NCI-H226 (cell line): ENCODE results near the gene CDADC1.

ENCODE experiments used
- DNase-seq: peaks from one replicate; pipeline ENCODE4 v3.0.0-alpha.2; 2015

The CDADC1 gene

DNA sequence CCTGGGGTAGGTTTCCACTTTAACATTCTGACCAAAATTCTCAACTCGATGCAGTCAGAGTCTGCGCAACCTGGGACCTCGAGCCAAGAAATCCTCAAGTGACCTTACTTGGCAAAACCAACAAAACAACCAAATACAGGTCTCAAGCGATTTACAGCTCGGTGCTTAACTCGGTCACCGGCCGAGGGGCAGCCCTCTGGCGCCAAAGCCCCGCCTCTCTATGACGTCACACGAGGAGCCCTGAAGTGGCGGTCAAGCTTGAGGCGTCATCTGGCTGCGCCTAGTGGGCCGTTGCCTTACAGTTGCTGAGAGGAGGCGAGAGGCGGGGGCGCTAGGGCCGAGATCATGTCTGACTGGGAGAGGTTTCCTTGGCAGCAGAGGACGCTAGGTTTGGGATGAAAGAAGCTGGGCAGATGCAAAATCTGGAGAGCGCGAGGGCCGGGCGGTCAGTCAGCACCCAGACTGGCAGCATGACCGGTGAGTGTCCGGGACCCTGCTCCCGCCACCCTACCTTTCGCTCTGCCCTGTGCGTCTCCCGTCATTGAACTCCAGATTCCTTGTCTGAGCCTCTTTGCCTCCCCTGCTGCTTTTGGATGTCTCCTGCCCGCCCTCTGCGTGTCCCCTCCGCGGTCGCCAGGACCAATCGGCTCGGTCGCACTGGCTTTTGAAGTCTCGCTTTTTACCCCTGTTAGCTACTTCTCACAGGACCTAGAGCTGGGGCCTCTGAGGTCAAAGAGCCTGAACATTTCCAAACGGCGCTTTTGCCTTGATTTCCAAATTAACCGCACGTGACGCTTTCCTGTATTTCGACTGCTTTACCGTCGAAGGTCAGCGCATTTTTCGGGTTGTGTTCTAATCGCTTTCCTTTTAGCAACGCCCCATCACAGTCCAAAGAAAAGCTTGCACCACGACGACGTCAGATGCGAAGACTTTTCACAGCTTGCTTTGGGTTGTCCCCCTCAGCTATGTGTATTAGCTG lies at the start of gene CDADC1:
Gene CDADC1, plus strand, starts transcription at position 283 of the 979 bp plus-strand sequence. Its CDS starts 113 bp downstream, at position 396.
- DNase-seq: peak; percentile 91

DNA sequence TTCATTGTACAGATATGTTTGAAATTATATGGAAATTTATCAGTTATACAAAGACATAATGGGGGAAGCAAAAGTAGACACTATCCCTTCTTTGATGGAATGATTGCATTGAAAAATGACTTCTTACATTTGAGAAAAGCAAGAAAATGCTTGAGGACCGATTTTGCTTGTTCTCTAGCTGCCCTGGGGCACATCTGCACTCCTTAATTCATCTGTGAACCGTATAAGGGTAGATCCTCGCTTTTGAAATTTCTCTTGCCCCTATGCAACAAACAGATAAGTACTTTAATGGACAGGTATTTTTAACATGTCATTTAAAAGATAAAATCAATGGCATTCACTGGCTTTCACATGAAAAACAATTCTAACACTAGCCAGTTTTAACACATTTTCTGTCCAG lies 41.1 kb upstream of the CDADC1 start:
- DNase-seq: no peak

DNA sequence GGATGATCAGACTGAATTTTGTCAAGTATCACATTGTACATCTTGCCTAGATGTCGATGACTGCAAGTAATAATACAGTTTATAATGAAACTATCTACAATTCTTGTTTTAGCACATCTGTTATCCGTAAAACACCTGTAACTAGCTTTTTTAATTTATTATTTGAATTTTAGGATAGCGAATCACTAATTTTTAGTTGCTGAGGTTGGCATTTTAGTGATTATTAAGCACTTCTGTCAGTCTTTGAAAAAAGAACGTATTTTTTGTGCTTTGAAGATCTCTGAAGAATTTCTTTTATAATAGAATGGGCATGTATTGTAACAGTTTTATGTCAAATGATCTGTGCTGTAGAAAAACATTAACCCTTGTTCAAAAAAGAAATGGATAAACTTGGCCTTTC lies 39.1 kb upstream of the CDADC1 start:
- no peak for DNase-seq

DNA sequence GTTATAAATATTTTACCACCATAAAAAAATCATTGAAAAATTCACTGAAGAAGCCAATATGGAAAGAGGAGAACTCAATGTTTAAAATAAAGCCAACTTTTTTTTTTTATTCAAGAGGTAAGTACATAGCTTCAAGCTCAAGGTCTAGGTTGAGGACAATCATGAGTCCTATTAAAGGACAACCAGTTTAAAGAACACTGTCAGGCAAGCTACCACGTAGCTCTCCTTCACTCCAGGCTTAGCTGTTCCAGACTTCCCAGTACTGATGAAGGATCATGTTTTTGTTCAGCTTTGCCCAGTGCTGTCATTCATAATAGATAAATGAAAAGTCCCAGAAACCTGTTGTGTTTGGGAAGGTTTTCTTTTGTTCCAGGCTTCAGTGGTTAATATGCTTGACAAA lies 37.6 kb upstream of the CDADC1 start:
- no peak for DNase-seq

DNA sequence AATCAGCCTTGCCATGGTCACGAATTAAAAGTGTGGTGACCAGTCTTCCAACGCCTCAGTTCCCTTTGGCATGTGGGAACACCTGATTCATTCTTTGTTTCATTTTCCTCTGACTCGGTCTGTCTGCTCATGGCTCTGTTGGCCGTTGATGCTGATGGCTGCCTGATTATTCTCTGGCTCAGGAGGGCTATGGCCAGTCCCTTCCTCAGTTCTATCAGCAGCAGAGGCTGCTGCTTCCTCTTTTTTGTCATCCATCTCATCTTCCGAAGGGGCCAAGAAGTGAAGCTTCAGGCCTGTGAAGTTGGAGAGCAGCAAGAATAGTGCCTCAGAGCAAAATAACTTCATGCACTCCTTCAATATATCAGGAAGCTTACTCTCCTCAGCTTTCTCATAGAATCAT lies 37.1 kb upstream of the CDADC1 start:
- no peak for DNase-seq

DNA sequence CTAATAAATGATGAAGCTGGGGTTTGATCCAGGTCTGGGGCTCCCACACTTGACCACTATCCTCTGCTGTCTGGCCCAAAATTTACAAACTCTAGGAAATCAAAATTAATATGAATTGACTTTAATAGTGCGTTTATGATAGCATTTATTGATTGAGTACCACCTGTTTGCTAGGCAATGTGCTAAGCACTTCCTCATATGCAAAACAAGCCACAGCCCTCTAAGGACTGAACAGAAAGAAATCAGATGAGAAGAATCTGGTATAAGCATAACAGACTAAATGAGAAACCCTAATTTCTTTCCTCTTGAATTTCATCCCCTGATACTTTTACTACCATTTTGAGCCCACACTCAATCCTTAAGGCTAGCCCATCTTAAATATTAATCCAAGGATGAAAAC lies 34.2 kb upstream of the CDADC1 start:
- no peak for DNase-seq

DNA sequence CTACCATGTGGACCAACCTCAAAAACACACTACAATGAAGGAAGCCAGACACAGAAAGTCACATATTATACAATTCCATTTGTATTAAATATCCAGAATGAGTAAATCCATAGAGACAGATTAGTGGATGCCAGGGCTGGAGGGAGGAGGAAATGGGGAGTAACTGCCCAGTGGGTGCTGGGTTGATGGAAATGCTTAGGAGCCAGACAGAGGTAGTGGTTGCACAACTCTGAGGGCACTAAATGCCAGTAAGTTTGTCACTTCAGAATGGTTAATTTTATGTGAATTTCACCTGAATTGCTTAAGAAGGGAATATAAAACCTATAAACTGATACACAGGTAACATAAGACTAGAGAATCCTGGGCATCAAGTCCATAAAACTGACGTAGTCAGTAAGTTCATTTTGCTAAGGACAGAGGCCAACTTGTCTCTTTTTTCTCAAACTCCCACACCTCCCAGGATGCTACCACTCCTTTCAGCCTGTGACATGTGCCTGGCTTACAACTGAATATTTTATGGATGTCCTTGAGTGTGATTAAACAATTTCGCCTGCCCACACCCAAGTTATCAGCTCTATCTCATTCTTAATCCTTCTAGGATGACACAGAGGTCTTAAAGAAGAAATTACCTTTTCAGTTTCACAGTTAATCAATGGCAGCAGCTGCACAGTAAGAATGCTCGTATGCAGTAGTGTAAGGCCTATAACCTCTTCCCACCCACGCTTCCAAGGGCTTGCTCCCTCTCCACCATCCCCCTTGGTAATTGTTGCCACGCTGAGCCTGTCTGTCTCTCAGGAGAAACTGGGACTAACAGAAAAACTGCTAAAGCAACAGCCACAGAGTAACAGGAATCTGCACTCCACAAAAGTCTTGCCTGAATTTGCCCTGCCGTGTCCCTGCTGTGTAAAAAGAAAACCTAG lies 33.5 kb upstream of the CDADC1 start:
- no peak for DNase-seq

DNA sequence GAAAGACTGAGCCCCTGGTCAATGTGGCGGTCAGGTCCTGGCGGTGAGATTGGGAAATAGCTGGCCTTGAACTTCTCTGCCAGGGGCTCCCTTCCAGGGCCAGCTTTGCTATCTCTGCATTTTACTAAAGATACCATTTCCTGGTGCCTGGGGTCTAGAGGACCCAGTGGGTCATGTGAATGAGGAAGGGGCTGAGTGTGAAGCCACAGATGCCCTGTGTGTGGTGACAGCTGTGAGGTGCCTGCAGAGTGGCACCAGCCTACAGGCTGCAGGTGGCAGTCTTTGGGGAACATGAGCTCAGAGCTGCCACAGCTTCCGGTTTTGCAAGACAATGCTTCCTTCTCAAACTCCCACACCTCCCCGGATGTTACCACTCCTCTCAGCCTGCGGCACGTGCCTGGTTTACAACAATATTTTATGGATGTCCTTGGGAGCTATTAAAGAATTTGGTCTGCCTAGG lies 32.8 kb upstream of the CDADC1 start:
- no peak for DNase-seq

DNA sequence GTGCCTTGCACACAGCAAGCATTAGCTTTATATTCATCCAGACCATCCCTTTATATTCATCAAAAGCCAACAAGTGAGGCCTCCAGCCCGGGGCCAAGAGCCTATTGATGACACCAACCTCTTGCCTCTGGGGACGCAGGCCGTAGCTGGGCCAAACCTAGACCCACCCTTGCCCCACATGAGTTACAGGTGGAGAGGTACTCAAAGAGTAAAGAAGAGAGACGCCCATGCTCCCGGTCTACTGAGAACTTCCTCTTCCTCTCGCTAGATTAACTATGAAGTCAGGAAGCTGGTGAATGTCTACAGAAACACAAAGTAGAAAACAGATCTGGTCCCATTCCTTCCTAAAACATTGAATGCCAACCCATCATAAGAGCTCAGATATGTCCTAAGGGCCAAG lies 31.4 kb upstream of the CDADC1 start:
- no peak for DNase-seq

DNA sequence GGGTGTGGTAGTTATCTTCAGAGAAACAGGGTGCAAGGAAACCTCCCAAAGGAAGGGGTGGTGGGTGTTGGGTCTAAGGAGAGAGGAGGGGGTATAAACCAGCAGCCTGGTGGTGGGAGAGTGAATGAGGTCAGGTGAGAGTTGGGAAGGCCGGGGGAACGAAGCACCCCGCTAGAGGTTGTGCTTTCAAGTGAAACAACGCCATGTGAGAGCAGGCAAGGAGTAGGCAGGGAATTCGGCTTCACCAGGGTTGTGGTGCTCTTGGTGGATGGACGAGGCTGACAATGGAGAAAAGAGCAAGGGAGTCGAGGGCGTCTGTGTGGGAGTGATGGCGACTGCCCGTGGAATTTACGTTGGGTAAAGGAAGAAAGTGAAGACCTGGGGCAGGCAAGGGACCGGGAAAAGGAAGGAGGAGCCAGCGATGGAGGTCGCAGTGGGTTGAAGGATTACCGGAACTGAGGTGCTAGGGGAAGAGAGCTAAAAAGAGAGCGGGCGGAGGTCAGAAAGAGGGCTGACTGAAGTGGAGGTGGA lies 29.7 kb upstream of the CDADC1 start:
- no peak for DNase-seq

DNA sequence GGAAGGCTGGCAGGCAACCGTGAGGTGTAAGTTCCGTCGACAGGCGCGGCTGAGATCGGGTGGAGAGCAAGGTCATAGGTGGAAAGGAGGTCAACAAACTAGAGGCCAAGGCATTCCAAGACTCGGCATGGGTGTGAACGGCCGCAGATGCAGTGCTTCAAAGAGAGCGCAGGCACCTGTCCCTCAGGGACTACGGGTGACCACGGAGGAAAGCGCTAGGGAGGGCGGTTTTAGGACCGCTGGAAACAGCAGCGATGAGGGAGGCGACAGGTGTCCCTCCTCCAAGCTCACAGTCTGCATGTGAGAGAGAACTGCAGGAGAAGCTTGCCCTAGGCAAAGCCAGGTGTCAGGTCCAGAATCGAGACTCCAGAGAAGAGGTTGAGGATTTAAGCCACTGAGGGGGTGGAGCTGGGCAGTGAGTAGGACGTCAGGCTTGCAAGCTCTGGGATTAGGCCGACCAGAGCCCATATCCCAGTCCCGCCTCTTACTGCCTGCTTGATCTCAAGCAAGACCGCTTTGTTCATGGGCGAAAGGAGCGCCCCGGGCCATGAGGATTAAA lies 29.2 kb upstream of the CDADC1 start:
- no peak for DNase-seq

DNA sequence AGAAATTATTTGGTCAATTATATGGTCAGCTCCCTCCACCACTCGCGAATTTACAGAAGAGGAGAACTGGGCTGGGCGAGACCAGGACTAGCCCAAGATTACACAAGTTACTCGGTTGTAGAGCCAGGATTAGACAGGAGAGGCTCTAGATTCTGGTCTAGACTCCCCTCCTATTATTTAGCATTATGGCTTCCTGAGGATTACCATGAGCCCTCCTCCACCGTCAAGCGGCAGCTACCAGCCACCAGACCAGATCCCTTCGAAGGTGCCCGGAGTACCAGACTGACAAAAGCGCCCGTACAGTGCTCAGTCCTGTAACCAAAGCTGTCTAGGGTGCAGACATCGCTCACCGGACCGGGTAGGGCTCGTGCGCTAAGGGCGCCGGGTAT lies 28.1 kb upstream of the CDADC1 start:
- no peak for DNase-seq

DNA sequence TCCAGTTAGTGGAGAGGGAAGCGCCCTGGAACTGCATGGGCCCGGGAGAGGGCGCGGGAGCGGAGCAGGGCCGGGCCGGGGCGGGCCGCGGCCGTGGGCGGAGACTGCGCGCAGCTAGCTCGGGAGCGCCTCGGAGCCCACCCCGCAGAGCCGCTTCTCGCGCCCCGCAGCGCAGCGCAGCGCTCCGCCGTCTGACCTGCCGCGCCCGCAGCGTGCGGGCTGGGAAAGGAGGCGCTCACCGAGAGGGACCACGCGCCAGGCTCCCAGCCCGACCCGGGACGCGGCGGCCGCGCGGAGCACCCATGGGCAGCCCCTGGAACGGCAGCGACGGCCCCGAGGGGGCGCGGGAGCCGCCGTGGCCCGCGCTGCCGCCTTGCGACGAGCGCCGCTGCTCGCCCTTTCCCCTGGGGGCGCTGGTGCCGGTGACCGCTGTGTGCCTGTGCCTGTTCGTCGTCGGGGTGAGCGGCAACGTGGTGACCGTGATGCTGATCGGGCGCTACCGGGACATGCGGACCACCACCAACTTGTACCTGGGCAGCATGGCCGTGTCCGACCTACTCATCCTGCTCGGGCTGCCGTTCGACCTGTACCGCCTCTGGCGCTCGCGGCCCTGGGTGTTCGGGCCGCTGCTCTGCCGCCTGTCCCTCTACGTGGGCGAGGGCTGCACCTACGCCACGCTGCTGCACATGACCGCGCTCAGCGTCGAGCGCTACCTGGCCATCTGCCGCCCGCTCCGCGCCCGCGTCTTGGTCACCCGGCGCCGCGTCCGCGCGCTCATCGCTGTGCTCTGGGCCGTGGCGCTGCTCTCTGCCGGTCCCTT lies 27.5 kb upstream of the CDADC1 start, which contains the start of gene MLNR:
Gene MLNR, plus strand, starts transcription at position 303 of the 820 bp plus-strand sequence. Its CDS starts 0 bp downstream, at position 303.
- no peak for DNase-seq

DNA sequence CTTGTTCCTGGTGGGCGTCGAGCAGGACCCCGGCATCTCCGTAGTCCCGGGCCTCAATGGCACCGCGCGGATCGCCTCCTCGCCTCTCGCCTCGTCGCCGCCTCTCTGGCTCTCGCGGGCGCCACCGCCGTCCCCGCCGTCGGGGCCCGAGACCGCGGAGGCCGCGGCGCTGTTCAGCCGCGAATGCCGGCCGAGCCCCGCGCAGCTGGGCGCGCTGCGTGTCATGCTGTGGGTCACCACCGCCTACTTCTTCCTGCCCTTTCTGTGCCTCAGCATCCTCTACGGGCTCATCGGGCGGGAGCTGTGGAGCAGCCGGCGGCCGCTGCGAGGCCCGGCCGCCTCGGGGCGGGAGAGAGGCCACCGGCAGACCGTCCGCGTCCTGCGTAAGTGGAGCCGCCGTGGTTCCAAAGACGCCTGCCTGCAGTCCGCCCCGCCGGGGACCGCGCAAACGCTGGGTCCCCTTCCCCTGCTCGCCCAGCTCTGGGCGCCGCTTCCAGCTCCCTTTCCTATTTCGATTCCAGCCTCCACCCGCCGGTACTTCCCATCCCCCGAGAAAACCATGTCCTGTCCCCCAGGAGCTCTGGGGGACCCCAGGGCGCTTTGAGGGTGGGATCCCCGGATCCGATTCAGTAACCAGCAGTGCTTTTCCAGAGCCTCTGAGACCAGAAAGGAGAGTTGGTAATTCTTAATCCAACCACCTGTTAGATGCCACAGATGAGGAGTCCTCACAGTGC lies 26.7 kb upstream of the CDADC1 start:
- DNase-seq: no peak

DNA sequence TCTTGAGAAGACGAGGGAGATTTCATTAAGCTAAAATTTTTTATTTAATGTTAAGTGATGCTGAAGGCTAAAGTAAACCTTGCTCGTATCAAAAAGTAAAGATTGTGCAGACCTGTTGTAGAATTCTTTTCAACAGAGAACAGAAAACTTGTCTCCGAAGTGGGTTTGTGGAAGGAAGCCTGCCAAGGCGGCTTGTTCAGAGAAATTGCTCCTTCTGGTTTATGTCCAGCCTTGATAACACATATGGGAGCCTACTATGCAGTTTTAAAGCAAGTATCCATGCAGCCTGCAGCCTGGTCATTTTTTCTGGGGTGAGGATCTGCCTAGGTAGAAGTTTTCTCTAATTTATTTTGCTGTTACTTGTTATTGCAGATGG lies 26.1 kb upstream of the CDADC1 start:
- DNase-seq: no peak

DNA sequence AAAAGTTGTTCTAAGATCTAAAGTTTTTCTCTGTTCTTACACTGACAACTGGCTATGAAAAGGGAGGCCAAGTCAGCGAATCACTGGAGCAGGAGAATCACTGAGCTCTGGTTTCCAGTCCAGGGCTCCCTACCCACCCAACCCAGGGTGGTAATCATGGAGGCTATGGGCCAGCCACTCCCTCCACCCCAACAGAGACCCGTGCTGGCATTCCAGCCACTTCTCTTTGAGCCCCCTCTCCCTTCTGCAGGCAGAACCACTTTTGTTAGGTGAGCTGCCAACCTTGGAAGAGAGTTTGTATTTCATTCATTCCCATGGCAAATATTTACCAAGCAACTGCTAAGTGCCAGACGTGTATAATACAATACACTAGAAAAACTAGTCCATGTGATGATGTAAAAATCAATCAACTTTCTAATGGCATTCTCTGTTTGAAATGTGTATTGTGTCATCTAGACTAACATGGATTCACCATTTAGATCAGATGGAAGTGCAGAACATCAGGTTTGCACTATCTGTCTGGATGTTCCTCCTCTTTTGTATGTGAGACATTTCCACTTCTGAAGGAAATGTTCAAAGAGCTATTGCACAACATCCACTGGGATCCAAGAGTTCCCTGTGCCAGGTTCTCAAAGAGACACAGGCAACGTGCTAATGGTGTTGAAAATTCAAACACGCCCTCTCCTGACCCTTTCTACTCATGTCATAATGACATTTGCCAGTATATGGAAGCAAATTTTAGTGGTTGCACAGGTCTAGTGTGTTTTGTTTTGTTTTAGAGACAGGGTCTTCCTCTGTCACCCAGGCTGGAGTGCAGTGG lies 22.3 kb upstream of the CDADC1 start:
- DNase-seq: peak; percentile 28

DNA sequence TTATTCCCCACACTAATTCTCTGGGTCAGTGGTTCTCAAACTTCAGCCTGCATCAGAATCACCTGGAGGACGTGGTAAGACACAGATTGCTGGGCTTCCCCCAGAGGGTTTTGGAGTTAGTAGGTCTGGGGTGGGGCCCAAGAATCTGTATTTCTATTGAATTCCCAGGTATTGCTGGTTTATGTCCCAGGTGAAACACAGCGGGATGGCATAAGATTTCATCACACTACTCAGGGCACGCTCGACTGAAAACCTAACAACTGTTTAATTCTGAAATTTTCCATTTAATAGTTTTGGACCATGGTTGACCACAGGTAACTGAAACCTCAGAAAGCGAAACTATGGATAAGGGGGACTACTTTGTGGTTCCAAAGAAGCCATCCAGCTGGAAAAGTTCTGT lies 21.1 kb upstream of the CDADC1 start:
- no peak for DNase-seq

DNA sequence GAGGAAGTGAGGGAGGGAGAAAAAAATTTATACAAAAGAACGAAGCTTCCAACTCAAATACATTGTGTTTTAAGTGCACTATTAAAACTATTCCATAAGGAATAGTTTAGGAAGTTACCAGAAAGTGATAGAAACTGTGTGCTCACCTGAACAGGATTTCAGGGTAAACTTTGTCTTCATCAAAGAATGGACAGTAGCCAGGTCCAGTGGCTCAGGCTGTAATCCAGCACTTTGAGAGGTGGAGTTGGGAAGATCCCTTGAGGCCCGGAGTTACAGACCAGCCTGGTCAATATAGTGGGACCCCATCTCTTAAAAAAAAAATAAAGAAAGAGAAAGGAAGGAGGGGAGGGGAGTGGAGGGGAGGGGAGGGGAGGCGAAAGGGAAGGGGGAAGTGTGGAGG lies 13.0 kb upstream of the CDADC1 start:
- no peak for DNase-seq

DNA sequence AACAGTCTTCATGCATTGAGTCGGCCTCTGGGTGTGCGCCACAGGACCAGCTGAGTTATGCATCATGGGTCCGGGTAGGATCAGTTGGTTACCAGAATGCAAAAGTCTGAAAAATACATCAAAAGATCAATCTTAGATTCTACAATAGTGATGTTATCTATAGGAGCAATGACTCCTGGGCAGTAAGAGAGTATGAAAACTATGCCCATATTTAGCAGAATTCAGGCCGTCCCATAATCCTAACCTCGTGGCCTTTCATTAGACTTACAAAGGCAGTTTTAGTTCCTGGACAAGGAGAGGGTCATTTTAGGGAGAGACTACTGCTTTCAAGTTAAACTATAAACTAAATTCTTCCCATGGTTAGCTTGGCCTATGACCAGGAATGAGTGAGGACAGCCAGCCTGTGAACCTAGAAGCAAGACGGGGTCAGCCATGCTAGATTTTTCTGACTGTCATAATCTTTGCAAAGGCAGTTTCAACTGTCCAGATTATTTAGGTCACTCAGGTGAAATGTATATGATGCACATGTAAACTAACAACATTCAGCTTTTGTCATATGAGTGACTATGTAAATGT lies 11.8 kb upstream of the CDADC1 start:
- DNase-seq: no peak

DNA sequence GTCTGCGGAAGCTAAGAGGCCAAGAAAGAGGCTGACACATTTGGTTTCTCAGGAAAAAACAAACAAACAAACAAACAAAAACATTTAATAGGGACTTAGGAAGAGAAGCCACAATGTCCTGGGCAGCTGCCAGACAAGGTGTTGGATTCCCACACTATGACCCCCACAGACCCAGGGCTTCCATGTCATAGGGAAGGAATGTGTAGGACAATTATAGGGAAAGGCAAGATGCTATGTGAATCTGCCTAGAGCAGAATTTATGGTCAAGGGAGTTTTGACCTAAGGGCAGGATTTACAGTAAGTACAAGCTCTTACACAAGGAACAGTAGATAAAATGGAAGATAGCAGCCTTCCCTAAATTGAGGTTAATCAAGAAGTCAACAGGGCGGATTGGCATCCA lies 9.1 kb upstream of the CDADC1 start:
- peak; percentile 52 for DNase-seq
